ENCODE results near the gene IFIT1. TPM values are rescaled to one million over a fixed set of nuclear protein-coding genes. Genes with fewer than 3 reads are reported as not detected.
A peak's percentile ranks its signal among the peaks of the same experiment; 100 is the strongest.

The IFIT1 gene
- total RNA-seq, 3 donors from 2014 or later (not counting 1 experiment from before 2014, with no cell fraction given): 1.0 to 4.9 (median 2.7) TPM

GRCh38 chr10:89363729-89364442, 28.5 kb upstream of the IFIT1 start:
- Histone ChIP-seq H3K9me3 (ENCODE audit: control insufficient read depth, insufficient read depth, low read length) (no peaks in the 10 kb centered on the region), H3K4me1 (ENCODE audit: control insufficient read depth, insufficient read depth, low read length) (peaks cover 9% of the 10 kb centered on the region), H3K27me3 (ENCODE audit: control insufficient read depth, insufficient read depth, low read length) (no peaks in the 10 kb centered on the region), H3K36me3 (ENCODE audit: control insufficient read depth, insufficient read depth, low read length) (no peaks in the 10 kb centered on the region), H3K4me3 (ENCODE audit: low read length) (no peak overlapping the region), H3K27ac (ENCODE audit: low read length) (no peak overlapping the region)
- Mint-ChIP-seq H3K4me3 (no peak overlapping the region), H3K4me1 (peaks cover 17 to 21% of the 10 kb centered on the region in 2 donors), H3K9me3 (no peaks in the 10 kb centered on the region), H3K27ac (peak overlapping the region in 1 of 2 donors; percentile 64), H3K27me3 (ENCODE audit: low read depth in 2 of 2) (peaks cover 8 to 10% of the 10 kb centered on the region in 2 donors), H3K36me3 (no peaks in the 10 kb centered on the region)
- intact Hi-C loops (cut with micrococcal nuclease): no loop called here
- DNase-seq (no peak), ATAC-seq (no peak)
- TF ChIP-seq CTCF (IDR thresholded peaks at IDR 0.05): no peak
- WGBS (ENCODE audit: insufficient coverage): 75% methylated on average over 4 of the region's 6 CpGs

GRCh38 chr10:89364531-89364930, 27.9 kb upstream of the IFIT1 start:
- Mint-ChIP-seq H3K27ac (peak overlapping the region in 1 of 2 donors; percentile 64), H3K27me3 (ENCODE audit: low read depth in 2 of 2) (peaks cover 8 to 14% of the 10 kb centered on the region in 2 donors)
- intact Hi-C loops (cut with micrococcal nuclease): no loop called here

GRCh38 chr10:89367529-89367928, 24.9 kb upstream of the IFIT1 start:
- TF ChIP-seq CTCF (IDR thresholded peaks at IDR 0.05): no peak
- Mint-ChIP-seq H3K9me3 (no peaks in the 10 kb centered on the region), H3K27me3 (ENCODE audit: low read depth in 2 of 2) (peaks cover 0 to 12% of the 10 kb centered on the region in 2 donors), H3K27ac (peak overlapping the region; percentile 54 to 71), H3K4me1 (peaks cover 23 to 30% of the 10 kb centered on the region in 2 donors), H3K4me3 (peak overlapping the region; percentile 19), H3K36me3 (no peaks in the 10 kb centered on the region)
- ATAC-seq (peak; percentile 89 to 95 (median 91)), DNase-seq (peak; percentile 35 to 68)
- no peaks in the 10 kb centered on the region for H3K27me3 ChIP-seq (ENCODE audit: control insufficient read depth, insufficient read depth, low read length)
- peaks cover 9% of the 10 kb centered on the region for H3K4me1 ChIP-seq (ENCODE audit: control insufficient read depth, insufficient read depth, low read length)
- intact Hi-C loops (cut with micrococcal nuclease): loop anchor here (1.0 kb wide), 1 partner anchor 25 kb away; the partner anchor contains the start of gene IFIT1
- no peaks in the 10 kb centered on the region for H3K9me3 ChIP-seq (ENCODE audit: control insufficient read depth, insufficient read depth, low read length)
- no peaks in the 10 kb centered on the region for H3K36me3 ChIP-seq (ENCODE audit: control insufficient read depth, insufficient read depth, low read length)
- H3K27ac ChIP-seq (ENCODE audit: low read length): peak overlapping the region; percentile 15
- no peak overlapping the region for H3K4me3 ChIP-seq (ENCODE audit: low read length)
- WGBS (ENCODE audit: insufficient coverage): 60% methylated on average over 4 of the region's 4 CpGs

More at GRCh38 chr10:89364531-89364930, 27.9 kb upstream of the IFIT1 start:
- Histone ChIP-seq H3K4me1 (ENCODE audit: control insufficient read depth, insufficient read depth, low read length) (peaks cover 9% of the 10 kb centered on the region), H3K4me3 (ENCODE audit: low read length) (no peak overlapping the region), H3K9me3 (ENCODE audit: control insufficient read depth, insufficient read depth, low read length) (no peaks in the 10 kb centered on the region), H3K36me3 (ENCODE audit: control insufficient read depth, insufficient read depth, low read length) (no peaks in the 10 kb centered on the region), H3K27ac (ENCODE audit: low read length) (no peak overlapping the region), H3K27me3 (ENCODE audit: control insufficient read depth, insufficient read depth, low read length) (no peaks in the 10 kb centered on the region)
- WGBS (ENCODE audit: insufficient coverage): no CpG with 5 or more reads among the region's 1 CpG
- no peak for TF ChIP-seq CTCF (IDR thresholded peaks at IDR 0.05)
- Mint-ChIP-seq H3K9me3 (no peaks in the 10 kb centered on the region), H3K4me1 (peaks cover 23 to 28% of the 10 kb centered on the region in 2 donors), H3K36me3 (no peaks in the 10 kb centered on the region), H3K4me3 (no peak overlapping the region)
- no peak for ATAC-seq
- DNase-seq: no peak

Data from natural killer cell (primary cell).